Activated gamma-delta T cell treated with anti-CD3 and anti-CD28 coated beads, Interleukin-2, amount 50 U/mL, for 16 hours (primary cell): ENCODE measurements around the gene GNAO1.

ENCODE experiments used
- DNase-seq: peaks from one replicate; pipeline ENCODE4 v3.0.0-alpha.2; 2020; ENCODE audit warnings: low read depth

GNAO1 gene

DNA sequence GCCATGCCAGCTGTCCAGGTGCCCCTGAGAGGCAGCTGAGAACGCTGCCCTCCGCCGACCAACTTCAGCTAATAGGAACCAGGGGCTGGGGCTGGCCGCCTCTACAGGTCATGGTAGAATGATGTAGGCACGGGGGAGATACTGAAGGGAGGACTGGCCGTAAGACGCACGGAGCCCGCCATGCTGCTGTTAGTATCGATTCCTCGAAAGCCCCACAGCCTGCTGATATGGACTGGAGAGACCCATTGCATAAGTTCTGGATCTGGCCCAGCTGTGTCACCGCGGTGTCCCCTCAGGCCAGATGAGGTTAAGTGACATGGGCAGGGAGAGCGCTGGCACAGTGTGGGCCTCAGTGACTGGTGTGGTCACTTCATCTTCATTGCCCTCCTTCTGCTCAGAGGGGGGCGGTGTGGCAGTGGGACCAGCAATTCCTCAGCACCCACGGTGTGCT lies 158.4 kb downstream of the GNAO1 start:
- DNase-seq = no peak

DNA sequence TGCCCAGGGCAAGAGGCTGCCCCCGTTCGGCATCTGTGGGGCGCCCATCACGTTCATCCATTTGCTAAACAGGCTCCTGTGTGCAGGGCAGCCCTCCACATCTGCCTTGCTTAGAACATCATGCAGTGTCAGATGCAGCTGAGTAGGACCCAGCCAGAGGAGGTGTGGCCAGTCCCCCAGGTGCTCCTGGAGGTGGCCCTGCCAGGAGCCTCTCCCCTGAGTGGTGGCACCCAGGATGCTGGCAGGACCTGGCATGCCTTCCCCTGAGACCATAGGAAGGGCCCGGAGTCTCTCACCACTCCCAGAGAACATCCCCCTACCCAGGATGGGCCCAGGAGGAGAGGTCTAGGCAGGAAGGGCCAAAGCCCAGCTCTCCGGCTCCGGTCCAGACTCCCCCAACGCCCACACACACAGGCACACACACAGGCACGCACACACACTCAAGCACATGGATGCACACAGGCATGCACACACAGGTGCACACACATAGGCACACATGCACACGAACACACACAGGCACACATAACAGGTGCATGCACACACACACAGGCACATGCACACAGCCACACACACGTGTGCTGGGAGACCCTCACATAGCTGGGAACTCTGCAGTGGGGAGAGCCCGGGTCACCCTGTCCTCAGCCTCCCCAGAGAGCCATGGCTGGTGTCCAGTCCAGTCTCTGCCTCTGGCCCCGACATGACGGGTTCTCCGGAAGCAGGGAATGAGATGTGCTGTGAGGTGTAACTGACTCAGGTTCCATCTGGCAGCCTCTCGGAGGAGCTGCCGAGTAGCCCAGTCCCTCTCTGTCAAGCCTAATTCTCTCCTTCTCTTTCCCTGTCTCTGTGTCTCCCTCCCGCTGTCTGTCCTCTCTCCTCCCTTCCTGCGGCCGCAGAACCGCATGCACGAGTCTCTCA lies 159.5 kb downstream of the GNAO1 start:
- DNase-seq = no peak

DNA sequence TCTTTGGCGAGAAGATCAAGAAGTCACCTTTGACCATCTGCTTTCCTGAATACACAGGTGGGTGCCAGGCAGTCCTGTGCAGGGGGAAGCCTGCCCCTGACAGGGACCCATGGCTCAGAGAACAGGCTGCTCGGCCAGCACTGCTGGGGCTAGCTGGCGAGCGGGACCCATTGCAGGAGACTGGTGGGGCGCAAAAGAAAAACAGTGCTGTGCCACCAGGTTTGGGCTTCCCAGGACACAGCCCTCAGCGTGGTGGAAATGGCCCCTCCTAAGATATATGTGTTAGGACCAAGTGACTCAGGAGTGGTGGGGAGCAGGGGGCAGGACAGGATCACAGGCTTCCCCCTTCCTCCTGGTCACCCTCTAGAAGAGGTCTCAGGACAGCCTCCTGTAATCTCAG lies 160.2 kb downstream of the GNAO1 start:
- DNase-seq = no peak

DNA sequence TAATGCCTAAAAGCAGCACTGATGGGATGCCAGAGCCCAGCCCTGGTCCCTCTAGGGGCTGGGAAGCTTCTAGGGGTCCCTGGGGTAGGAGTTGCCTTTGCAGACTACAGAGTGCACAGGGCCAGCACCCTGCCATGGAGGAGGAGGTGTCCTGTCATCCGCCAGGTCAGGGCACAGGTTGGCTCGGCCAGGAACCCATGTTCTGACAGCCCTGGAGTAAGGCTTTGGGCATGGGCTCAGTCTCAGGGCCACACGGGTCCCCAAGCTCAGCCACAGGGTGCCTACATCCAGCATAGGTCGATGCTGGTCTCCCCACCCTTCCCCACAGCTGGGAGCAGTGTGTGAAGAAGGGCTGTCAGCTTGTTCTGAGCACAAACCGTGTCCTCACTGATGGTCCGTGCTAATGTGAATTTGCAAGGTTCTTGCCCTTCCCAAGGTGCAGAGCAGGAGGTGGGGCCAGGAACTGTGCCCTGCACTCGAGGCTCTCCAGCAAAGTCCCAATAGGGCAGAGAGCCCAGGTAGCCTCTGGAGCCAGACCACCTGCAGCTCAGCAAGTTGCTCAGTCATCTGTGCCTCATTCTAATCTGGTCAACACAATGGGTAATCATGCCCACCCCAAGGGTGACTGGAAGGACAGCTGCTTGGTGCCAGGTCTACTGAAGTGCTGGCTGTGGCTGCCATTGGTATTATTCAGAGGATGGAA lies 161.2 kb downstream of the GNAO1 start:
- DNase-seq = no peak

DNA sequence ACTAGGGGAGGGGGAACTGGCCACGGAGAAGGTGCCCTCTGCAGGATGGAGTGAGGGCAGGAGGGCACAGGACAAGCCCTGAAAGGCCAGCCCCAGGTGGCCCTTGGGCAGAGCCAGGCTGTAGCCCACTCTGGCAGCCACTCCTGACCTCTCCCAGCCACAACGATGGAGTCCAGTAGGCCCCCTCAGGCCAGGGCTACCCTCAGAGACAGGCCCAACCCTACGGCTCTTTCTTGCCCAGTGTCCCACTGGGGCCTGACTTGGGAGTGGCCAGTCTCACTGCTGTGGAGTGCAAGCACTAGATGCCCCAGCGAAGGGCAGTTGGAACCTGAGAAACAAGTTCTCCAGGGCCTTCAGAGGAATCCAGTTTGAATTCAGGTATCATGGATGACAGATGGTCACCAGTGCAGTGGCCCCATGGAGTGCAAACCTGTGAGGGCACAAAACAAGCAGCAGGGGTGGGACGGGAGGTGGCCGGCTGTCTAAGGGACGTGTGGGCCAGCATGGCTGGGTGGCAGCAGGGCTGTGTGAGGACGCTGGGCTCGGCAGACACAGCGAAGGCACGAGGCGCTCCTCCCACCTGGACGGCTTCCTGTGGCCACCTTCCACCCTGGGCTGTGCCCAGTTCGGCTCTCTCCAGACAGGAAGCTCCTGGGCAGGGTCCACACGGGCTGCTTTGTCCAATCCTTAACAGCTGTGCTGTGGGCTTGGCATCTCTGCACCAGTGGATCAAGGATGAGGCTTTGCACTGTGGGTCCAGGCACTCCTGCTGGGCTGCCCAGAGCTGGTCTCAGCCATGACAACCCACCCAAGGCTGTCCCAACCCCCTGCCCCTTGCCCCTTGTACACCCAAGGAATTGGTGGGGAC lies 162.0 kb downstream of the GNAO1 start:
- no peak for DNase-seq

DNA sequence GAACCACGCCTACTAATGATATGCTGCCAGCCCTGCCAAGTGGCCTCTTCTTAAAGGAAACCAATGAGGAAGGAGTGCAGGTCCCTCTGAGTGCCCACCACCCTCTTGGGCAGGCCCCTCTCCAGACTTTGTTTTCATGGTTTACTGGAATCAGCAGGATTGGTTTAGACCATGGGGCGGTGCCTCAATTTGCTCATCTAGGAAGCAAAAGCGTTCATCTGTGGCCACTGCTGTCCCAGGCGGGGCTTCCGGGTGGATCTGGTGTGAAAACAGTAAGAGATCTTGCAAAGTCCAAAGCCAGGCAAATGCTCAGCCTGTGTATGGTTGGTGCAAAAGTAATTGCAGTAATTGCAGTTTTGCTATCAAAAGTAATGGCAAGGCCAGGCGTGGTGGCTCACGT lies 162.7 kb downstream of the GNAO1 start:
- DNase-seq = no peak

DNA sequence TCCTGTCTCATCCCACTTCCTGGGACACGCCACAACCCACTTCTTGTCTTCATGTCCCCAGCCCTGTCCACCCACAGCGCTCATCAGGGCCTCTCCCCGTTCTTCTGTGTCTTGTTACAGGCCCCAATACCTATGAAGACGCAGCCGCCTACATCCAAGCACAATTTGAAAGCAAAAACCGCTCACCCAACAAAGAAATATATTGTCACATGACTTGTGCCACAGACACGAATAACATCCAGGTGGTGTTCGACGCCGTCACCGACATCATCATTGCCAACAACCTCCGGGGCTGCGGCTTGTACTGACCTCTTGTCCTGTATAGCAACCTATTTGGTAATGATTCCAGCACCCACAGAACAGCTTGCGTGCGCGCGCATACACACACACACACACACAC lies 163.5 kb downstream of the GNAO1 start:
- no peak for DNase-seq

DNA sequence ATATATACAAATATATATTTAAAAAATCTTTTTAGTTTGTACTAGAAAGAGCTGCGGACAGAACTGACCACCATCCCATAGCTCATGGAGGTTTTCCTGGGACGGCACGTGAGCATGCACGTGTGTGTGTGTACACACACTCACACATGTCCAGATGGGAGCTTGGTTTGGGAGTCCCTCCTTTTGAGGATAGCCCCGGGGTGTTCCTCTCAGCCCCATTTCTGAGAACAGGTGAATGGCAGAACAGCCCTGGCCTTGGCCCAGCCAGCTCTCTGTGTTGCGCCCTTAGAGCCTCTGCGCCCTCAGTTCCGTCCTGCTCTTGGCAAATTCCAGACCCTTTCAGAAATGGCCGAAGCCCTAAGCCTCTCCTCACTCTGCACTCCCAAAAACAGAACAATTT lies 163.9 kb downstream of the GNAO1 start:
- DNase-seq = no peak

DNA sequence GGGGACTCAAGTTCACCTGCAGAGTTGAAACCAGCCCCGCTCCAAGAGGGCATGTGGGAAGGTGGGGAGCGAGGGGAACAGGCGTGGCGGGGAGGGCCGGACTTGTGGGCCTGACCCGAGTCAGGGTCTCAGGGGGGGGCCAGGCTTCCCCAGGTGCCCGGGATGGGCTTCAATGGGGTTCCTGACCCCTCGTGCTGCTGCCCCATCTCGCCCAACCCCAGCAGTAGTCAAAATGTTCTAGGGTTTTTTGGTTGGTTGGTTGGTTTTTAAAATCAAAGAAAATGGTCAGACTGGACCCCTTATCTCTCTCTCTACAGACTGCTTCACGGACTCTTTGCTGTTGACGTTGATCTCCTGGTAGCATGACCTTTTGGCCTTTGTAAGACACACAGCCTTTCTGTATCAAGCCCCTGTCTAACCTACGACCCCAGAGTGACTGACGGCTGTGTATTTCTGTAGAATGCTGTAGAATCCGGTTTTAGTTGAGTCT lies 164.5 kb downstream of the GNAO1 start:
- no peak for DNase-seq

DNA sequence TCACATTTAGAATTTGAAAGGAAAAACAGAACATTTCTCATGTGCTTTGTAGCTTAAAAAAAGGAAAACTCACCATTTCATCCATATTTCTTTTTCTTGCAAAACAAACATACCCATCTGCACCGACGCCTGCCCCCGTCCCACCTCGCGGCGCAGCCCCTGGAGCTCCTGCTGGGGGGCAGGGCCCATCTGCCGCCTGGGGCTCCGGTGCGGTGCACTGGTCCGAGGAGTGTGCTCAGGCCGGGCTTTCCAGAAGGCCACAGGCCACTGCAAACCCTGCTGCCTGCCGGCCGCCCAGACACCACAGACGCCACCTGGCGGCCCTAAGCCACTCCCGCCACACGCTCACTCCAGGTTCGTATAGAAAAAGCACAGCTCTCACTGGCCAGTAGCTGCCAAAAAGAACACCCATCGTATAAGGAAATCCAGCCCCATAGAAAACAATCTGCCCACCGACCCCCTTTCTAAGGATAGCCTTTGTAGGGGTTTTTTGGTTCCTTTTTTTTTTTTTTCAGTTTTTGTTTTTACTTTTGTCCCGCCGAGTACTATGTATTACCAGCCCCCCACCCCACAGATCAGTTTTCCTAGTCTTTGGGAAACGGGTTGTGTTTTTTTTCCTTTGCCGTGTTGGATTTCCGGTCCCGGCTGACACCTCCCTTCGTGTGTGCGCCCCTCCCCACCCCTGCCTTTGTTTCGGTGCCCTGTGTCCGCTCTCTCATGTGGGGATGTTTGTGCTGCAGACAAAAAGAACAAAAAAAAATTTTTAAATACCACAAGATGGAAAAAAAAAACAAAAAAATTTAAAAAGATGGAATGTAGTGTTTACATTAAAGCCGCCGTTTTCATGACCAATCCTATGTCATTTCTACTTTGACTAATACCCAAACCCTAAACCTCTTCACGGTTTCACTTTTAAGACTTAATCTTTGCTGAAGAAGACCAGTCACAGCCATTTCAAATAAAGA lies 165.3 kb downstream of the GNAO1 start:
- DNase-seq = peak; percentile 20

DNA sequence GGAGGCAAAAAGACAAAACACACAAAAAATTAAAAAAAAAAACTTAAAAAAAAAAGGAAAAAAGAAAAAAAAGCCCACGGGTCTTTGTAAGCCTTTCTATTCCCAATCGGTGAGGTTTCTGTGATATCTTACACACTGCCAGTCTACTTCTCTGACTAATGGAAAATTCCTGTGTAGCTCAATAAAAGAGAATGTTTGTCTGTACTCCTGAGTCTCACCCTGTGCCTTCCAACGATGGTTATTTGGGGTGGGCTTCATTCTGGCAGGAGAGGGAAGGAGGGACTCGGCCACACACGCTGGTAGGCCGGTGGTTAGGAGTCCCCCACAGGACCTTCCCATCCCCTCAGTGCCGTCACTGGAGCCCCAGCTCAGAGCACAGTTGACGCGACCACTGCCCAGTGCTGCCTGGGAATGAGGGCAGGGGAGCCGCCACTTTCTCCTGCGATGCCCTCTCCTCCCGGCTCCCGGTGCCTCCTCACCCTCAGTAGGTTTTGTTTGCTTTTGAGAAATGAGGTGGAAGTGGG lies 166.0 kb downstream of the GNAO1 start:
- no peak for DNase-seq

DNA sequence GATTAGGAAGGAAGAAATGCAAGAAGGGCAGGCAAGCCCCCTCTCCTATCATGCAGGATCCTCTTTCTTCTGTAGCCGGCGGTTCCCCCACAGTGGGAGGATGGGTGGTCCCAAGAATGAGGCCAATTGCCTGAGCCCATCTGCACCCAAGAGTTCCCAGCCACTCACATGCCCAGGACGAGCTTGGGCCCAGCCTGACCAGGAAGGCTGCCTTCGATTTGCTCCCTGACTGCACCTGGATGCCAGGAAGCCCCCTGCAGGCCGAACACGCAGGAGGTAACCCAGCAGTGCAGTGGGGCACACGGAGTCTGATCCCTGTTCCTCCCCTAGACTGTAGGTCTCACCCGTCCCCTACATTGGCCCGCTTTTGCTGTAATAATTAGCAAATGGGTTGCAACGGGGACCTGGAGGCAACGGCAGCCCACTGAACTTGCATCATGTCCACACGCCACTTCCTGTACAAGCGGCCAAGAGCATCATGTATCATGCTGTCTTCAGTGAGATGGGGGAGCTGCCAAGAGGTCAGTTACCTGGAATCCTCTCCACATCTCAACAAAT lies 166.6 kb downstream of the GNAO1 start:
- no peak for DNase-seq

DNA sequence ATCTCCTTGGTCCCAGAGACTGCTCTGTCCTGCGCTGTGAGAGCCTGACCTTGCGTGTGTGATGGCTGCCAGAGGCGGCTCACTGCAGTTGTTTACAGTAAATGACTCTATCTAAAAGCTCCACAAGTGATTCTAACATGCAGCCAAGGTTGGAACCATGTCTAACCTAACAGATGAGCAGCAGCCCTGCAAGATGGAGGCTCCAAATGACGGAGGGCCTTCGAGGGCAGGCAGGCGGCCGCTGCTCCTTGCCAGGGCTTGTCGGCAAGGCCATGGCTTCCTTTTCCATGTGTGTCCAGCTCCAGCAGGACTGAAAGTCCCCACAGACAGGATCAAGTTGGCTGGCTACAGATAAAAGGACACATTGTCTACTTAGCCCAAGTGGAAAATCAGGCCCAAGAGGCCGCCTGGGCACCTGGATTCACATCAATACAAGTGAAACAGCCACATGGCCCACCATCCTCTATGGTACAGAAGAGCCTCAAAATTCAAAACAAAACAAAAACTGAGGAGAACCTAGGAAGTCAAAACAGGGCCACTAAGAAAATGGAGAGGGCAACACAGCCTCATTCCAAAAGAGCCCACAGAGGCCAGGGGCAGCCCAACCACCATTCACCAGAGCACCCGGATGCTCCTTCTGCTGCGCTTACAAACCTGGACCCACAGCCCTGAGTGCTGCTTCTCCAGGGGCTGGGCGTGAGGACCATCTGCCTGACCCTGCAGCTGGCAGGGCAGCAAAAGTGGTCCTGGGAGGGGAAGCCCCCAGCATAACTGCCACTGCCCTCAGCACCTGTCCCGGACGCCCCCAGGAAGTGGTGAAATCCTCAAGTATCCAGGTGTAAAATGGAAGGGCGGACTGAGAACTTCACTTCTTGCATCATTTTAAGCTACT lies 169.1 kb downstream of the GNAO1 start:
- DNase-seq = no peak

DNA sequence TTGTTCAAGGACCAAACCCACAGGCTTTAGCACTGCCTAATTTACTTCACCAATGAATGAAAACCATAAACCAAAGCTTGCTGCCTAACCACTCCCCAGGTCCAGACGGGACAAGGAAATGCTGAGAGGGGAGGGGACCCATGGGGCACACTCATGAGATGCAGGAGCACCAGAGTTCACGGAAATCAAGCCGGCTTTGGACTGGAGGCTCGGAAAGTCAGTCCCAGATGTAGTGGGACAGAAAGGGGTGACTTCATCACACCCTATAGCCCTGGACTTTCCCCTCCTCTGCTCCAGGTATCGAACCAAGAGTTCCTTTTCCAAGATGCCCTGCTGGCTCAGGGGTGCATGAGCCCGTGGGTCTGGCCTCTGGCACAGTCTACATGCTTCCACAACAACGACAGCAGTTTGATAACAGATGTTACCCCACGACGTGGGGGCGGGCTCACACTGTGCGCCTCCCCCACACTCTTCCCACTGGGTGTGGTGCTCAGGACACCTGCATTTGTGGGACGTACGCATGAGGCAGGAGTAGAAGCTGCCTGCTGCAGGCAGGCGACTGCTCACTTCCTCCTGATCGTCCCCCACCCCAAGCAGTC lies 170.9 kb downstream of the GNAO1 start:
- no peak for DNase-seq

DNA sequence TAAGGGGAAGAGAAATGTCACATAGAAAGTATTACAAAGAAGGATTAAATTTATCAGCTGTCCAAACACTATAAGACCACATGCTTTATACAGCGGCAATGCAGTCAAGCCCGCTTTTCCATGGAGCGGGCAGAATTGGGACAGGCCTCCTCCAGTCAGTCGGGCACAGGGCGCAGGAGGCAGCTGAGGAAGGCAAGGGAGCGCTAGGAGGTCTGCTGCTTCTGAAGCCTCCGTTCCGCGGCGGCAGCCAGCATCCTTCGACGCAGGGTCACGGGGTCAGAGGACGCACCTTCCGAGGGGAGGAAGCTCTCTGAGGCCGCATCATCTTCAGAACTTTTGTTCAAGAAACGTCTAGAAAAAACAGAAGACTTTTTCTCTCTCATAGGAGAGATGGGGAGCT lies 171.4 kb downstream of the GNAO1 start:
- DNase-seq = no peak

DNA sequence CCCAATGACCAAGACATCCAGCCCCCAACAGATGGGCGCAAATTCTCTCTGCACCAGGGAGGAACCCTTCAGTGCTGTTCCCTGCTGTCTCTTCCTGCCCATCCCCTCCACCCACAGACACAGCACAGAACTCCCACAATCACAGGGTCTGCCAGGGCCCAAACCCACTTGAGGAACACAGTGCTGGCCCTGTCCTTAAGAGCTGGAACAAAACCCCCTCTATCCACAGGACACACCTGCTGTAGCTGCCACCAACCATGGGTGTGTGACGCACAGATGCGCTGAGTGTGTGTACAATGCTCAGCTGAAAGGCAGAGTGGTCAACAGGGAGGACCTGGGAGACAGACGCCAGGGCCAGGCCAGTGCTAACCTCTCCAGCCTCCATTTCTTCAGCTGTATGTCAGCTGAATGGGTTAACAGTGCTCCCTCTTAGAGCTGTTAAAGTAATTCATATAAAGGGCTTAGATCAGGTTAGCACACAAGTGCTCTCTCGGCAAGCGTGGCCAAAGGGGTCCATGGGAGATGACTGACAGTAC lies 172.0 kb downstream of the GNAO1 start:
- no peak for DNase-seq

DNA sequence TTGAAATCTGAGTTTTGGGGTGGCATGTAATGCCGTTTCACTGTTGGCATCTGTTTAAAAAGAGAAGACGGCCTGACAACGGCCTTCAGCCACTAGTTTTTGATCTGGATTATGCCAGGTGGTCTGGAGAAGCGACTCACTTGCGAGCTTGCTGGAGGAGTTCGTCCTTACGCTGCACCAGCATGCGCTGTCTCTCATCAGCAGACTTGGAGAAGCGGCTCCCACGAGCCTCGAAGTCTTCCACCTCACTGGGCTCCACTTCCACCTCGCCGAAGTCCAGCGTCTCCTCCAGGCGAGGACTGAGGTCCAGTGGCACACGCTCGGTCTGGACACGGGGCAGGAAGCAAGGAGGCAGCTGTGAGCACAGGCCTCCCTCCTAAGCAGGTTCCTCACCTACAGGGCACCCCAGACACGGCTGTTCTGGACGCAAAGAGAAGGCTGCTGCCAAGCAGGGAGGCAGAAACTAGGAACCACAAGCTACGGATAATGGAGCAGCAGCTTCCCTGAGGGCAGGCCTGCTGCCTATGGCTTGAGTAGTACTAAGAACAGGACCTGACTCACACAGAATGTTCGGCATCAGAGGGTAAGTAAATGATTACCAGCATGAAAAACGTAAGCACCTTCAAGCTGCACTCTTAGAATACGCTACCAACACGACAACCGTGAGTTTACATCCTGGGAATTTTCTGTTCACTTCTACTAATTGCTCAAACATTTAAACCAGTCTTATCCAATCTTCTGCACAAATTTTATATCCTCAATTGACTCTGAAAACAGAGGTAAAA lies 172.7 kb downstream of the GNAO1 start:
- no peak for DNase-seq

DNA sequence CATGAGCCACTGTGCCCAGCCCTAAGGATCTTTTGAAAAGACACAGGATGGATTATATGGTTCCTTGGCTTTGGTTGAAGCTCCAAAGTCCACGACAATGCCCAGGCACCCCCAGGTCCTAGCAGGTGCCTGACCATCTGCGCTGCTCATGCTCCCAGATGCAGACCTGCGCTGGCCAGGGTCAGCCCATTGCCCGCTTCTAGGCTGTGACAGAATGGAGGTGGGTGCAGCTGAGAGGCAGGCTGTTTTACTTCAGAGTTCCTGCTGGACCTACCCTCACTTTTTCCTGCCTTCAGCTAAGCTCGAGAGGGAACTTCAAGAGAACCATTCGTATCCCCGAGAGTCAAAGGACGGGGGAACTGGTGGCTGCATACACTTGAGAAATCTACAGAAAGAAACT lies 173.6 kb downstream of the GNAO1 start:
- DNase-seq = no peak
